ENCODE results near the gene ORC4.
A peak's percentile ranks its signal among the peaks of the same experiment; 100 is the strongest.

ORC4 gene

GRCh38 chr2:148020111-148021058 lies at the start of gene ORC4:
Gene ORC4 (minus strand): TSS chr2:148020737. CDS start chr2:147975958, 44,779 bp downstream.
- peak; percentile 95 for DNase-seq

- DNase-seq = no peak
Observed at GRCh38 chr2:148067801-148068200, 47.3 kb upstream of the ORC4 start.

DNA sequence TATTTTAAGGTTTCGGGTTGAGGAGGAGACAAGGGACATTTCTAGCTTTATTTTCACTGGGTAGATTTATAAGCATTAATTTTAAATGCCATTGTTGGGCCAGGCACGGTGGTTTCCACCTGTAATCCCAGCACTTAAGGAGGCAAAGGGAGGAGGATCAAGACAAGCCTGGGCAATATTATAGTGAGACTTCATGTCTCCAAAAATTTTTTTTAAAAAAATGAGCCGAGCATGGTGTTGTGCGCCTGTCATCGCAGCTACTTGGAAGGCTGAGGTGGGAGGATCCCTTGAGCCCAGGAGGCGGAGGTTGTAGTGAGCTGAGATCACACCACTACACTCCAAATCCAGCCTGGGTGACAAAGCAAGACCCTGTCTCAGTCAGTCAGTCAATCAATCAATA lies 45.4 kb upstream of the ORC4 start:
- no peak for DNase-seq

GRCh38 chr2:148063633-148064032 lies 43.1 kb upstream of the ORC4 start:
- DNase-seq = no peak

- no peak for DNase-seq
Observed at GRCh38 chr2:148058641-148059040, 38.1 kb upstream of the ORC4 start.

GRCh38 chr2:148052687-148053086 lies 32.1 kb upstream of the ORC4 start:
- no peak for DNase-seq

- DNase-seq = no peak
Observed at GRCh38 chr2:148049284-148049683, 28.7 kb upstream of the ORC4 start.

GRCh38 chr2:148048475-148049221 lies 28.1 kb upstream of the ORC4 start:
- DNase-seq = no peak

GRCh38 chr2:148046802-148047201 lies 26.3 kb upstream of the ORC4 start:
- DNase-seq = no peak

GRCh38 chr2:148044322-148044721 lies 23.8 kb upstream of the ORC4 start:
- no peak for DNase-seq

DNA sequence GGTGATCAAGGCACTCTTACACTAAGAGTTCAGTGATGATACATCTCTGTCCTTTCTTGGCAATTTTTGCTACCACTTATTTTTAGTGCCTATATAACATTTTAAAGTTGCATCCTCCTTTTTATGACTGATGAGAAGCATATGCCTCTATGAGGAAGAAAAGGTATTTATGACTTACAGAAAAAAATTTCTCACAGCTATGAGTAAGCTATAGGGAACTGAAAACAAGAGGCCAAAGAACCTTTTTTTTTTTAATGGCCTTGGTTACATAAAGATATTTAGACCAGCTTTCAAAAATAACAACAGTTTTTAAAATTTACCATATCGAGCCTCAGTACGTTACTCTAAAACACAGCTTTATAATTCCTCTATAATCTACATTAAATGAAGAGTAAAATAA lies 21.7 kb upstream of the ORC4 start:
- no peak for DNase-seq

DNA sequence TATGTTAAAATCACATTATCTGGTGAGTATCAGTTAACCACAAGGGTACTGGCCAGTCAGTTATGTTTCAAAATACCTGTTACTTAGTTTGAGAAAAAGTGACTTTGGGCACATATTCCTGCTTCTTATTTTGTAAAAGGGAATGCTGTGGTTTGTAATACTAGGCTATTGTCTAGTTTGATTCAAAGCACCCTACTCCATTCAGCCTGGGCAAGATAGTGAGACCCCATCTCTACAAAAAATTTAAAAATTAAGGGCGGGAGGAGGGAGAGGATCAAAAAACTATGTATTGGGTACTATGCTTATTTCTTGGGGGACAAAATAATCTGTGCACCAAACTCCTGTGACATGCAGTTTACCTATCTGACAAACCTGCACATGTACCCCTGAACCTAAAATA lies 19.2 kb upstream of the ORC4 start:
- DNase-seq = no peak

DNA sequence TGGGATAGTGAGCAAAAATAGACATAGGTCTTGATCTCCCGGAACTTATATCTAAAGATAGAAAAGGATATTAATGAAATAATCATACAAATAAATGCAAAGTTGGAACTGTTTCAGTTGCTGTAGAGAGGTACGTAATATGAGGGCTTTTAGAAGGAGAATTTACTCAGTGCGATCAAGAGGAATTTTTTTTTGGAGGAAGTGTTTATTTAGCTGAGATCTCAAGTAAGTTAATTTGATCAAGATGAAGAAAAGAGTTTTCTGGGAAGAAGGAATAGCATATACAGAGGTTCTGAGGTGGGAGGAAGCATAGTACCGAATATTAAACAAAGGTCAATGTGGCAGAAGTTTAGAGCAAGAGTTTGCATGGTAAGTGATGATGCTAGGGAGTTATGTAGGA lies 11.7 kb upstream of the ORC4 start:
- no peak for DNase-seq

- DNase-seq = no peak
Observed at GRCh38 chr2:148031152-148031551, 10.6 kb upstream of the ORC4 start.

- DNase-seq = no peak
Observed at GRCh38 chr2:148028781-148029180, 8.2 kb upstream of the ORC4 start.

DNA sequence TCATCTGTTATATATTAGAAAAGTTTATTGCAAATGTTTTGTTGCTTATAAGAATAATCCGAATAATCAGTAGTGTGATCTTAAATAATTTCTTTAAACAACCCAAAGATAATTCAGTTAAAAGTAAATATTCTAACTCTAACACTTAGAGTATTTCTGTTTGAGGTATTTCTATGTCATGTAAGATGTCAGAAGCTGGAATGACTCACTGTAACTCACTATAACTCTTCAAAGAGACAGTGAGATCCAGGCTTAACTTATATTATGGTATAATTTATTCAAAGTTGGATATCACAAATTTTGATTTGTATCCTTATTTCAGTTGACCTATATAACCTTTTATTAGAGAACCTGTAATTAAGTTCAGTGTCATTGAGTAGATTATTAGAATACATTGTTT lies 7.3 kb upstream of the ORC4 start:
- DNase-seq = no peak

- no peak for DNase-seq
Observed at GRCh38 chr2:148026573-148026972, 6.0 kb upstream of the ORC4 start.

- DNase-seq = no peak
Observed at GRCh38 chr2:148023861-148024260, 3.3 kb upstream of the ORC4 start.

DNA sequence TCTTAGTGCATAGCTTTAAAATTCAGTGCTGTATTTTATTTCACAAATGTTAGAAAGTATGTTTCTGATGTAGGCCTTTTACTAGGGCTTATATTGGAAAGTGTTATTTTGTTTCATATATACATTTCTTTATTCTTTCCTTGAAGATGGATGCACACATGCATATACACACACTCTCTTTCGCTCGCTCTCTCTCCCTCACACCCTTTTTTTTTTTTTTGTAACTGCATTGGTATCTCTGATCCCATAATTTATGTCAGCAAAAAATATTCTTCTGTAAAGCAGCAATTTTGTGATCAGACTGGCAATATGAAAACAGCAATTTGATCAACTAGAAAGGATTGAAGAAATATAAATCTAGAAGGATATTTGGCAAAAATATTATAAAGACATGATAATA lies 2.3 kb upstream of the ORC4 start:
- no peak for DNase-seq

DNA sequence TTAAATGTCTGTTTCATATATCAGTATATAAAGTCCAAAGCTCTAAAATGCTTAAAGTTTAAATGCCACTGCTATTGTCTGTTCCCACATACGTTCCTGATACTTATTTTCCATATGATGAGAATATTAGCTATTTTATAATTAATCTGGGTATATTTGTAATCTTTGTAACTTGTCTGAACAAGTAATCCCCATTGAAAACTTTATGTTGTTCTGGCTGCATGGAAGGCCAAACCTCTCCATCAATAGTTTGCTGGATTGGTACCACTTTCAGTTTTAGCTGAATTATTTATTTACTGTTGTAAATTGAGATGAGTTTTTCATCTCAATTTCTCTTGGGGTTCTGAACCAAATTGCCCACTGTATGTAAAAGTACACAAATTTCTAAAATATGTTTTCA lies 1.8 kb upstream of the ORC4 start:
- no peak for DNase-seq

- no peak for DNase-seq
Observed at GRCh38 chr2:148021886-148022285, 1.3 kb upstream of the ORC4 start.

GRCh38 chr2:148021059-148021861 lies 723 bp upstream of the ORC4 start, which contains the start of gene MBD5:
Gene MBD5 (plus strand): TSS chr2:148021091.
- DNase-seq = no peak

GRCh38 chr2:148014616-148015015 lies 5.9 kb downstream of the ORC4 start:
- DNase-seq = no peak
